Anterior cingulate cortex (tissue), 58 donors: ENCODE data around the gene NPHP4.
A peak's percentile ranks its signal among the peaks of the same experiment; 100 is the strongest.

Source experiments
- DNase-seq, 58 donors: peaks; one replicate each; lab custom pipeline; 2025; lab: John Stamatoyannopoulos, UW

NPHP4 gene

GRCh38 chr1:5992026-5992813, at the start of gene NPHP4:
Gene NPHP4, minus strand, starts transcription at chr1:5992425. Its CDS starts 6,136 bp downstream, at chr1:5986289.
- peak; percentile 96 to 100 (median 99) for DNase-seq

- DNase-seq, result peak in 7 of 58 donors; percentile 19 to 45 (median 30)
Measured at GRCh38 chr1:6041432-6042062, 49.3 kb upstream of the NPHP4 start.

- no peak for DNase-seq
Measured at GRCh38 chr1:6040861-6041415, 48.7 kb upstream of the NPHP4 start.

- no peak for DNase-seq
Measured at GRCh38 chr1:6040444-6040843, 48.2 kb upstream of the NPHP4 start.

GRCh38 chr1:6039031-6039430, 46.8 kb upstream of the NPHP4 start:
- DNase-seq, result no peak

DNA sequence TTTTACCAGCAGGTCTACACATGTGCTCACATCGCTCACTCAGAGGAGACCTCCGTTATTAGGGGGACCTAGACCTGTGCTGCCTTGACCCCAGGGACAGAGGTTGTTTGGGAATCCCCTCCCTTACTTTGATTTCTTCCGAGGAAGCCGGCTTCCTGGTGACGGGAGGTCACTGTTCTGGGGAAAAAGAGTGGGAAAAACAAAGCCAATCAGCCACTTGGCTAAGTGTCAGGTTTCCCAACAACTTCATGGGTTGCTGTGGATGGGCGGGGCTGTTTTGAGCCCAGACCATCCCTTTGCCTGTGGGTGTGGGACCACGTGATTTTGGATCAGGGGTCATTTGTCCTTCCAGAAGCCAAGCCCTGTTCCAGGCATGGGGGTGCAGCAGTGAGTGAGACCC, 46.4 kb upstream of the NPHP4 start:
- no peak for DNase-seq

DNA sequence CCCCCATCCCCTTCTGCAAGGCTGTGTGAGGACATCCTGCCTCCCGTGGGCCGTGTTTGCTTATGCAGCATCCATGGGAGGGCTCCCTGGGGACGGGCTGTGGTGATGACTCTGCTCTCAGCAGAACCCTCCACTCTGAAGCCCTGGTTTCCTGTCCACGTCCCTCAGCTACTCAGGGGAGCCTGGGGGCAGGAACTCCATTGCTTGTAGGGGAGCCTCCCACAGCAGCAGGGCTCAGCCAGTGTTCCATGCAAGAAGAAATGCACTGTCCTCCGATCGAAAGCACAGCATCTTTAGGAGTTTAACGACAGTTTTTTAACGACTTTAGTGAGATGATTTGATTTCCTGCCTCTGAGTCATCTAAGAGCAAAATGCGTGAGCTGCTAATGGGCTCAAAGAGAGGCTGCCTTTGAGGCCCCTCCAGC, 45.1 kb upstream of the NPHP4 start:
- no peak for DNase-seq

DNA sequence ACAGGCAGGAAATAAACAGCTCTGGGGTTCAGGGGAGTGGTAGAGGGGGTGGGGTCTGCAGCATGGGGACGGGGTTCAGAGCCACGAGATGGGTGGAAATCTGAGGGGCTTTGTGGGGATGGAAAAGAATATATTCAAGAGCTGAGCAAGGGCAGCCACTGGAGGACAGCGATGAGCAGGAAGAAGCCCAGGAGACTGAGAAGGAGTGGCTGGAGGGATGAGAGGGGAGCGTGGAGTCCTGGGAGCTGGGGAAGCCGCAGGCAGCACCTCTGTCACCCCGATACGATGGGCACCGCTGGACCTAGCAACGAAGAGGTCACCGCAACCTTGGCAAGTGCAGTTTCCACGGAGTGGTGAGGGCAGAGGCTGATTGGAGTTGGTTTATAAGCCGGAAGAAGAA, 43.5 kb upstream of the NPHP4 start:
- DNase-seq, result no peak

DNA sequence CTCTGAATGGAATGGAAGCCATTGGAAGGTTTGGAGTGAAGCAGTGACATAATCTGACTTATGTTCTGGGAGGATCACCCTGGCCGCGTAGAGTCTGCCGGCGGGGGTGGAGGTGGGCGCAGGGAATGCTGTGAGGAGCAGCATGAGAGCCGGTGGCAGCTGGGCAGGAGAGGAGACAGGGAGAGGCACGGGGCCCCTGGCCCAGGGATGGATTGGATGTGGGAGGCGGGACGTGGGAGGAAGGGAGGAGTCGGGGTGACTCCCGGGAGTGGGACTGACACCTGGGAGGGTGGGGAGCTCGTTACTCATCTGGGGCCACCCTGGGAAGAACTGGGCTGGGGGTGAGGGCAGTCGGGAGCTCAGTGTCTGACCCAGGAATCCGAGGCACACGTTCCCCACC, 43.1 kb upstream of the NPHP4 start:
- no peak for DNase-seq

DNA sequence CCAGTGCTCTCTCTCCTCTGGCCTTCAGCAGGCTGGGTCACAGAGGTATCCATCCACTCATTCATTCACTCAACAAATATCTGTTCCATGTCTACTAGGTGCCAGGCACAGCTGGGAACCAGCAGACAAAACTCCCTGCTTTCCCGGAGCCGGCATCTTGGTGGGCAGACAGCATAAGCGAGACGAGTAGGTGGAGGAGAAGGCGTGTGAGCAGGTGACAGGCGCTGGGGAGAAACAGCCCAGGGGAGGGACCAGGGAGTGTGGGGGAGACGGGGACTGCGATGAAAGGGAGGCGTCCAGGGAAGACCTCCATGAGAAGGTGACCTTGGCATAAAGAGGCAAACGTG, 42.5 kb upstream of the NPHP4 start:
- DNase-seq, result peak in 9 of 58 donors; percentile 31 to 62 (median 54)

GRCh38 chr1:6033986-6034749, 41.9 kb upstream of the NPHP4 start:
- peak in 48 of 58 donors; percentile 14 to 87 (median 52) for DNase-seq

DNA sequence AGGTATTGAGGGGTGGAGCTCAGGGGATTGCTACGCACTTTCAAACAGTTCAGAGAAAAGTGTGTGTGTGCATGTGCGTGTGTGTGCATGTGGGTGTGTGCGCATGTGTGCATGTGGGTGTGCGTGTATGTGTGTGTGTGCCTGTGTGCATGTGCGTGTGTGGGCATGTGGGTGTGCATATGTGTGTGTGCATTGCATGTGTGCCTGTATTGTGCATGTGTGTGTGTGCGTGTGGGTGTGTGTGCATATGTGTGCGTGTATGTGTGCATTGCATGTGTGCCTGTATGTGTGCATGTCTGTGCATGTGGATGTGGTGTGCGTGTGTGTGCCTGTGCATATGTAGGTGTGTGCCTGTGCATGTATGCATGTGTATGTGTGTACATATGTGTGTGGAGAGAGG, 40.9 kb upstream of the NPHP4 start:
- no peak for DNase-seq

GRCh38 chr1:6030547-6031261, 38.5 kb upstream of the NPHP4 start:
- DNase-seq, result no peak

DNA sequence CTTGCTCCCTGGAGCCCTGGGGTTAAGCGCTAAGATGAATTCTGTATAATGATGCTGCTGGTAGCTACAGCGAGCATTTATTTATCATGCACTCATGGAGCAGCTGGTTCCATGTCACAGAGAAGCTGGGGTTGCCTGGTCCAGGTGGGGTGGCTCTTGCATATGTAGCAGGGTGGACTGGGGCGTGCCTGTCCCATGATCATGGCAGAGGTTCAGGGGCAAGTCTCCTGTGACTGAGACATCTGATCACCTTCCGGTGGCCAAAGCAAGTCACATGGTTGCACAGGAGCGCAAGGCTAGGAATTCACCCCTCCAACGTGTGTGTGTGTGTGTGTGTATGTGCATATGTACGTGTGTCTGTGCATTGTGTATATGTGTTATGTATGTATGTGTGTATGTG, 37.9 kb upstream of the NPHP4 start:
- no peak for DNase-seq

- no peak for DNase-seq
Measured at GRCh38 chr1:6029351-6029750, 37.1 kb upstream of the NPHP4 start.

DNA sequence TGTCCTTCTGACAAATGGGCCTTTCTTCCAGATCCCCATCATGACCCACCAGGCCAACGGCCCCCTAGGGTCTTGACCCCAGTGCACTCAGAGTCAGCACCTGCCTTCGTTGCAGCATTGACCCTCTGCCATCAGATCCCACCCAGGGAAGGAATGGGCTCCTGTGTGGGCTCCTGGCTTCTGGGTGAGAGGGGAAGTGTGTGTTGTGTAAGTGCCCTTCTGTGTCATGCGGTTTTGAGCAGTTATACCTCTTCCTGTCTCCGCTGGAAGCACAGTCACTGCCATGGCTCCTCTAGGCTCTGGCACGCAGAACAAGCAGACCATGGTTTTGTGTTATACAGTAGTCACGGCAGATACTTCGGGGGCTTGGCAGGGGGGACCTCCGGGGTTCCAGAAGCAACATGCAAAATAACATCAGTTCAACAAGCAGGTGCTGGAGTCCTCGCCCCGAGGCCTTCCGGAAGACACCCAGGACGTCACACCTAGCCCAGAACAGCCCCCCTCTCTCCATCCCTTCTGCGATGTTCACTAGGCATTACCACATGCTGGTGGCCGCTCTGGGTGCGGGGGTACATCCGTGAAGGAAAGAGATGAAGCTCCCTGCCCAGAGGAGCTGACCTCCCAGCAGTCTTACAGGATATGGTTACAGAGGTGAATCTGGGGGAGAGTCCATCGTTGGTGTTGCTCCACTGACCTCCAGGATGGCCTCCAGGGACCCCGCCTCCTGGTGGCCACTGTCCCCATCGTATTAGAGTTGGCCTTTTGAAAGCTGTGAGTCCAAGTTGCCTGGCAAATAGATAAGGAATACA, 36.0 kb upstream of the NPHP4 start:
- DNase-seq, result peak in 2 of 58 donors; percentile 23 to 36

GRCh38 chr1:6027591-6027990, 35.4 kb upstream of the NPHP4 start:
- no peak for DNase-seq

DNA sequence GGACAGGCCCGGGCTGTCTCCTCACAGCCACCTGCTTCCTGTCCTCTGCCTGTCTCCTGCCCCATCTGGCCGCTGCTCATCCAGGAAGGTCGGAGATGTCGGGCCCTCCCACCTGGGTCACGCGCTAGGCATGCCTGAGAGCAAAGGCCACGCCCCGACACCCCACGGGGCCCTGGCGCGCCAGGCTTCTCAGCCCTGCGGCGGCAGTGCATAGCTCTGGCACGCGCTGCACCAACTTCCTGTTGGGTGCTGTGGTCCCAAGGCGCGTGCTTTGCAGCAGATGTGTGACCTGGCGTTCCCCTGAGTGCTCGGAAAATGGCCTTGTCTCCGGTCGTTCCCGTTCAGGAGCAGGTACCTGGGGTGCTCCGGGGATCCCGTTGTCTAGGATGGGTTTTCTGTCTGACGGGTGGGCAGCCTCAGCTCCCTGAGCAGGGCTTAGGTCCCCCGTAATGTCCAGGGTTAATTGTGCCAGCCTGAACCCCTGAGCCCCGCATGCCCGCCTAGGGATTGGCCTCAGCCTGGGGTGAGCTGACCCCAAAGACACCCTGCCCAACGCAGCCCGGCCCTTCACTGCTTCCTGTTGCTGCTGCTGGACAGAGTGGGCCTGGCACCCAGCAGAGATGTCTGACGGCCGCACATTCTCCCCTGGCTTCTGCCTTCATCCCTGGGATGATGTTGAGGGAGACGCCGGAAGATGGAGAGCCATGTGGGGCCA, 34.0 kb upstream of the NPHP4 start:
- DNase-seq, result peak in 7 of 58 donors; percentile 7 to 62 (median 25)
